Measurements from ENCODE around the gene GSS. TPM values are rescaled to one million over a fixed set of nuclear protein-coding genes. Genes with fewer than 3 reads are reported as not detected.
"Not testable (repeated sequence)": the region's sequence is repeated elsewhere in the genome, so short reads cannot be mapped to it uniquely, and the experiment has no call there.

Gene GSS
- total and polyA plus RNA-seq, 11 donors: 17.8 to 38.7 (median 27.6) TPM

GRCh38 chr20:34907616-34908469, 47.8 kb downstream of the GSS start:
- 22 to 29% (median 23%) methylated on average over 7 of the region's 7 CpGs for WGBS, 4 donors
- Histone ChIP-seq H3K9me3 (no peaks in the 10 kb centered on the region), H3K36me3 (no peaks in the 10 kb centered on the region), H3K4me3 (no peak overlapping the region), H3K4me1 (peaks cover 8 to 47% (median 25%) of the 10 kb centered on the region in 12 donors), H3K27ac (peak overlapping the region; percentile 50 to 89 (median 80)), H3K27me3 (no peaks in the 10 kb centered on the region)
- TF ChIP-seq CTCF (IDR thresholded peaks at IDR 0.05) (no peak), POLR2A (IDR thresholded peaks at IDR 0.05) (no peak)
- DNase-seq (peak in 4 of 5 donors; percentile 57 to 80 (median 68)), ATAC-seq (peak; percentile 90 to 97 (median 97))
- intact Hi-C loops (cut with DNase I): no loop called here

GRCh38 chr20:34904202-34904621, 51.4 kb downstream of the GSS start:
- intact Hi-C loops (cut with DNase I): no loop called here
- 30 to 40% (median 32%) methylated on average over 3 of the region's 3 CpGs for WGBS, 4 donors
- ATAC-seq: no peak
- Histone ChIP-seq H3K4me3 (no peak overlapping the region), H3K27me3 (no peaks in the 10 kb centered on the region), H3K36me3 (peaks cover 0 to 9% (median 0%) of the 10 kb centered on the region in 9 donors), H3K4me1 (peaks cover 8 to 47% (median 25%) of the 10 kb centered on the region in 12 donors), H3K9me3 (no peaks in the 10 kb centered on the region), H3K27ac (peak overlapping the region in 8 of 12 donors; percentile 2 to 85 (median 36))
- no peak for TF ChIP-seq POLR2A (IDR thresholded peaks at IDR 0.05)
- no peak for TF ChIP-seq CTCF (IDR thresholded peaks at IDR 0.05)
- no peak for DNase-seq

GRCh38 chr20:34898731-34899130, 56.9 kb downstream of the GSS start:
- ATAC-seq; H3K9me3 ChIP-seq; intact Hi-C loops (cut with DNase I); DNase-seq; H3K36me3 ChIP-seq; H3K4me3 ChIP-seq; H3K27me3 ChIP-seq: not testable (repeated sequence)
- Histone ChIP-seq H3K27ac (peak overlapping the region in 2 of 12 donors; percentile 13 to 16), H3K4me1 (peaks cover 0 to 36% (median 15%) of the 10 kb centered on the region in 12 donors)
- 90 to 97% (median 93%) methylated on average over 11 to 26 of the region's 26 CpGs for WGBS, 4 donors

- 55 to 85% (median 76%) methylated on average over 2 to 3 of the region's 3 CpGs; no CpG with 5 or more reads in 1 of the 4 donors for WGBS, 4 donors
- H3K36me3 ChIP-seq; intact Hi-C loops (cut with DNase I); H3K27me3 ChIP-seq; H3K27ac ChIP-seq; H3K9me3 ChIP-seq; ATAC-seq; DNase-seq; H3K4me3 ChIP-seq: not testable (repeated sequence)
- H3K4me1 ChIP-seq: peaks cover 0 to 31% (median 14%) of the 10 kb centered on the region in 12 donors
These were observed 57.5 kb downstream of the GSS start for GRCh38 chr20:34898129-34898528.

GRCh38 chr20:34896086-34896621, 59.5 kb downstream of the GSS start:
- Histone ChIP-seq H3K27me3 (no peaks in the 10 kb centered on the region), H3K4me1 (peaks cover 0 to 36% (median 20%) of the 10 kb centered on the region in 12 donors), H3K4me3 (no peak overlapping the region), H3K9me3 (no peaks in the 10 kb centered on the region), H3K36me3 (peaks cover 0 to 9% (median 0%) of the 10 kb centered on the region in 9 donors), H3K27ac (peak overlapping the region in 11 of 12 donors; percentile 13 to 57 (median 44))
- ATAC-seq: peak; percentile 90 to 96 (median 92)
- TF ChIP-seq CTCF (IDR thresholded peaks at IDR 0.05) (no peak), POLR2A (IDR thresholded peaks at IDR 0.05) (no peak)
- intact Hi-C loops (cut with DNase I): no loop called here
- WGBS, 4 donors: 35 to 53% (median 44%) methylated on average over 1 of the region's 1 CpG
- peak in 3 of 5 donors; percentile 52 to 67 (median 56) for DNase-seq

All from heart left ventricle (tissue), 16 donors.